GM12878 (cell line): ENCODE results near the gene IGIP.

ENCODE experiments used
- ATF2 ChIP-seq: IDR thresholded peaks from 2 replicates; pipeline ENCODE4 v1.6.1; 2012; ENCODE audit warnings: low read length, inconsistent platforms
- CBFB ChIP-seq: IDR thresholded peaks from 2 replicates; pipeline ENCODE4 v1.6.1; 2016; ENCODE audit warnings: antibody characterized with exemption, low read depth
- CBX5 ChIP-seq: sonication (generic); IDR thresholded peaks from 2 replicates; pipeline ENCODE4 v1.6.1; 2016; ENCODE audit warnings: low read depth, moderate library complexity, mild to moderate bottlenecking, inconsistent platforms
- CTCF ChIP-seq, 3 experiments: IDR thresholded peaks in 2 of 3; conservative IDR thresholded peaks in 1 of 3; 2 replicates each; pipeline ENCODE4 v1.5.1; 2011; ENCODE audit warnings: low read depth in 3 of 3, low read length in 3 of 3, mild to moderate bottlenecking in 3 of 3, control low read depth in 2 of 3, moderate library complexity in 2 of 3, inconsistent platforms in 1 of 3, mixed read lengths in 1 of 3; ENCODE audit not compliant: control insufficient read depth in 2 of 3, insufficient read depth in 1 of 3; ENCODE audit errors: extremely low read depth in 1 of 3
- EZH2 ChIP-seq: IDR thresholded peaks from 2 replicates; pipeline ENCODE4 v1.6.1; 2012; ENCODE audit warnings: low read depth, mild to moderate bottlenecking, control low read depth, inconsistent platforms, low read length, borderline replicate concordance; ENCODE audit not compliant: control insufficient read depth
- HDAC2 ChIP-seq: fragments of 200-600 bp; sonication (generic); IDR thresholded peaks from 2 replicates; pipeline ENCODE4 v1.6.1; 2017
- IRF3 ChIP-seq: fragments of 450-650 bp; IDR thresholded peaks from 2 replicates; pipeline ENCODE4 v1.6.1; 2014; ENCODE audit warnings: mild to moderate bottlenecking
- KDM1A ChIP-seq: fragments of 200-600 bp; sonication (generic); IDR thresholded peaks from 2 replicates; pipeline ENCODE4 v1.6.1; 2016; ENCODE audit warnings: borderline replicate concordance
- NFYB ChIP-seq: IDR thresholded peaks from 2 replicates; pipeline ENCODE4 v1.6.1; 2011; ENCODE audit warnings: low read depth, mild to moderate bottlenecking, low read length, improper control_type of control experiment, moderate library complexity; ENCODE audit not compliant: insufficient read depth
- RAD51 ChIP-seq: fragments of 450-650 bp; IDR thresholded peaks from 2 replicates; pipeline ENCODE4 v1.6.1; 2016; ENCODE audit warnings: moderate library complexity, mild to moderate bottlenecking, inconsistent platforms
- RBBP5 ChIP-seq: fragments of 200-600 bp; sonication (generic); conservative IDR thresholded peaks from 2 replicates; pipeline ENCODE4 v1.6.1; 2016

DNA sequence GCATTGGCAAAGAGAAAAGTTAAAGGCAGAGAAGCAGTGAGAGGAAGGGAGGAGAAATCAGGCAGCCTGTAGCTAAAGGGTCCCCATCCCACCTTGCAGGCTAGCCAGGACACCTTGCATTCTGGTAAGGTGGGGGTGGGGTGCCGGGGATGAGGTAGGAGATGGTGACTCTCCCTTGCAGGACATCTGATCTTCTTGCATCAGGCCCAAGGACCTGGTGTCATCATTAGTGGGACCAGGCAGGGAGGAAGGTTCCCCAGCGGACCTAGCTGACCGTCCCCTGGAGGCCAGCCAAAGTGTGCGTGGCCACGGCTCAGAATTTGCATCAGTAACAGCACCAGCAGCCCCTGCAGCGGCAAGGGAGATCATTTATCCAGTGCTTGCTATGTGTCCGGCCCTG is 27.5 kb downstream of the IGIP start:
- no peak for TF ChIP-seq CTCF (IDR thresholded peaks at IDR 0.05 in 2 of 3, conservative IDR thresholded peaks at IDR 0.05 in 1 of 3; ENCODE audit: control insufficient read depth in 2 of 3, extremely low read depth in 1 of 3, insufficient read depth in 1 of 3, low read depth in 3 of 3, low read length in 3 of 3)
- TF ChIP-seq RAD51: no peak
- no peak for TF ChIP-seq NFYB
- no peak for TF ChIP-seq CBX5
- no peak for TF ChIP-seq HDAC2
- TF ChIP-seq RBBP5: no peak
- no peak for TF ChIP-seq EZH2
- no peak for TF ChIP-seq IRF3
- TF ChIP-seq ATF2: no peak
- TF ChIP-seq CBFB: no peak
- no peak for TF ChIP-seq KDM1A
